8988T (cell line): ENCODE measurements around the gene CDH13.

Experiments used
- DNase-seq: peaks from one replicate; pipeline ENCODE4 v3.0.0; 2011

CDH13 gene

GRCh38 chr16:82699711-82700495, 73.1 kb downstream of the CDH13 start:
- no peak for DNase-seq

GRCh38 chr16:82700541-82701235, 73.9 kb downstream of the CDH13 start:
- no peak for DNase-seq

- DNase-seq, result no peak
Observed at GRCh38 chr16:82701442-82701955, 74.7 kb downstream of the CDH13 start.

GRCh38 chr16:82703161-82703560, 76.4 kb downstream of the CDH13 start:
- no peak for DNase-seq

GRCh38 chr16:82703871-82704768, 77.4 kb downstream of the CDH13 start:
- no peak for DNase-seq

- DNase-seq, result no peak
Observed at GRCh38 chr16:82709987-82710386, 83.2 kb downstream of the CDH13 start.

- DNase-seq, result no peak
Observed at GRCh38 chr16:82713778-82714177, 87.0 kb downstream of the CDH13 start.

- DNase-seq, result no peak
Observed at GRCh38 chr16:82715160-82715559, 88.4 kb downstream of the CDH13 start.

GRCh38 chr16:82715833-82716232, 89.1 kb downstream of the CDH13 start:
- no peak for DNase-seq

- DNase-seq, result no peak
Observed at GRCh38 chr16:82716361-82716855, 89.6 kb downstream of the CDH13 start.

GRCh38 chr16:82720414-82720813, 93.6 kb downstream of the CDH13 start:
- no peak for DNase-seq

- DNase-seq, result no peak
Observed at GRCh38 chr16:82726306-82726705, 99.5 kb downstream of the CDH13 start.

GRCh38 chr16:82728901-82729300, 102.1 kb downstream of the CDH13 start:
- DNase-seq, result no peak

- DNase-seq, result no peak
Observed at GRCh38 chr16:82730901-82731300, 104.1 kb downstream of the CDH13 start.

- DNase-seq, result no peak
Observed at GRCh38 chr16:82732461-82732860, 105.7 kb downstream of the CDH13 start.

- DNase-seq, result no peak
Observed at GRCh38 chr16:82735186-82735585, 108.4 kb downstream of the CDH13 start.

GRCh38 chr16:82735673-82736091, 108.9 kb downstream of the CDH13 start:
- DNase-seq, result no peak

- no peak for DNase-seq
Observed at GRCh38 chr16:82736224-82736623, 109.5 kb downstream of the CDH13 start.

- no peak for DNase-seq
Observed at GRCh38 chr16:82738699-82739098, 111.9 kb downstream of the CDH13 start.

- DNase-seq, result no peak
Observed at GRCh38 chr16:82741073-82741615, 114.4 kb downstream of the CDH13 start.

- DNase-seq, result no peak
Observed at GRCh38 chr16:82744958-82745357, 118.2 kb downstream of the CDH13 start.

GRCh38 chr16:82748026-82748425, 121.3 kb downstream of the CDH13 start:
- no peak for DNase-seq

GRCh38 chr16:82750068-82750467, 123.3 kb downstream of the CDH13 start:
- no peak for DNase-seq
